Breast epithelium (tissue), 3 donors: ENCODE measurements around the gene UMODL1.

Source experiments
- POLR2A ChIP-seq: fragments of 450-650 bp; IDR thresholded peaks from one replicate; pipeline ENCODE4 v1.6.1; 2016; ENCODE audit warnings: antibody characterized with exemption, mild to moderate bottlenecking, moderate library complexity
- POLR2AphosphoS5 ChIP-seq, 3 donors: sonication (generic); formaldehyde crosslinking; IDR thresholded peaks; one replicate each; pipeline ENCODE4 v1.6.1; 2017; ENCODE audit warnings: antibody characterized with exemption in 3 of 3

GRCh38 chr21:42063571-42064521, 7.3 kb upstream of the UMODL1 start:
- no peak for TF ChIP-seq POLR2AphosphoS5 (IDR thresholded peaks at IDR 0.05)
- TF ChIP-seq POLR2A = no peak
